IMR-90 (cell line): Measurements from ENCODE around the gene SLC46A1. TPM values are rescaled to one million over a fixed set of nuclear protein-coding genes. Genes with fewer than 3 reads are reported as not detected.
"Not testable (repeated sequence)": the region's sequence is repeated elsewhere in the genome, so short reads cannot be mapped to it uniquely, and the experiment has no call there.

Source experiments
- ATAC-seq: fragments of 200-7000 bp; cut with Tn5 transposase; 2 replicates; pipeline ENCODE4 v1.9.1; 2020; ENCODE audit warnings: low read depth, mild to moderate bottlenecking, moderate library complexity
- BruUV-seq: library from RNA; stranded (reverse); fragments of 400-500 nt; replicated peaks from 2 replicates; lab custom pipeline; 2021; lab: Mats Ljungman, UMichigan
- CTCF ChIA-PET: fragments of 300-600 bp; formaldehyde crosslinking; extraction: SDS; loops from one replicate; lab custom pipeline; 2021; ENCODE audit warnings: antibody characterized with exemption; lab: Yijun Ruan, JAX
- POLR2A ChIA-PET: fragments of 300-600 bp; sonication (Branson Sonifier 250); formaldehyde crosslinking; loops from one replicate; lab custom pipeline; 2022; ENCODE audit warnings: antibody characterized with exemption; ENCODE audit not compliant: unreplicated experiment; lab: Charles Lee
- DNase-seq: peaks from one replicate; pipeline ENCODE4 v3.0.0; 2013
- H2AFZ ChIP-seq: replicated peaks from 2 replicates; pipeline ENCODE3; 2013; ENCODE audit warnings: low read length, mild to moderate bottlenecking; ENCODE audit not compliant: poor library complexity
- H2AK5ac ChIP-seq: 2 replicates; pipeline ENCODE4 v1.6.1; 2013; ENCODE audit warnings: low read depth, low read length, inconsistent platforms
- H2AK9ac ChIP-seq: replicated peaks from 2 replicates; pipeline ENCODE3; 2013; ENCODE audit warnings: mild to moderate bottlenecking, low read depth, low read length, moderate library complexity; ENCODE audit not compliant: poor library complexity
- H2BK120ac ChIP-seq: 2 replicates; pipeline ENCODE4 v1.6.1; 2013; ENCODE audit warnings: low read depth, low read length, inconsistent platforms
- H2BK15ac ChIP-seq: 3 replicates; pipeline ENCODE4 v1.6.1; 2013; ENCODE audit warnings: low read depth, low read length, inconsistent platforms
- H2BK20ac ChIP-seq: 2 replicates; pipeline ENCODE4 v1.6.1; 2013; ENCODE audit warnings: low read depth, mild to moderate bottlenecking, inconsistent platforms, low read length, moderate library complexity
- H2BK5ac ChIP-seq: 2 replicates; pipeline ENCODE4 v1.6.1; 2013; ENCODE audit warnings: mild to moderate bottlenecking, low read depth, low read length, inconsistent platforms; ENCODE audit not compliant: poor library complexity, severe bottlenecking
- H3K14ac ChIP-seq: replicated peaks from 2 replicates; pipeline ENCODE4 v1.6.1; 2013; ENCODE audit warnings: low read depth, low read length, inconsistent platforms
- H3K18ac ChIP-seq: 2 replicates; pipeline ENCODE4 v1.6.1; 2013; ENCODE audit warnings: low read depth, low read length, control low read depth
- H3K23ac ChIP-seq: 2 replicates; pipeline ENCODE4 v1.6.1; 2013; ENCODE audit warnings: low read depth, low read length, inconsistent platforms
- H3K27ac ChIP-seq: 2 replicates; pipeline ENCODE4 v1.5.1; 2013; ENCODE audit warnings: mild to moderate bottlenecking, control low read depth, low read length; ENCODE audit not compliant: insufficient read depth
- H3K27me3 ChIP-seq: 2 replicates; pipeline ENCODE4 v1.6.1; 2013; ENCODE audit warnings: low read length; ENCODE audit not compliant: control insufficient read depth, insufficient read depth
- H3K36me3 ChIP-seq: 2 replicates; pipeline ENCODE4 v1.6.1; 2013; ENCODE audit warnings: low read length, mixed read lengths; ENCODE audit not compliant: control insufficient read depth, insufficient read depth
- H3K4ac ChIP-seq: 2 replicates; pipeline ENCODE4 v1.6.1; 2013; ENCODE audit warnings: low read depth, low read length, inconsistent platforms
- H3K4me1 ChIP-seq: 2 replicates; pipeline ENCODE4 v1.6.1; 2013; ENCODE audit warnings: low read length, mixed read lengths; ENCODE audit not compliant: control insufficient read depth, insufficient read depth
- H3K4me2 ChIP-seq: 2 replicates; pipeline ENCODE4 v1.6.1; 2013; ENCODE audit warnings: low read depth, mild to moderate bottlenecking, control low read depth, low read length, moderate library complexity
- H3K4me3 ChIP-seq: 2 replicates; pipeline ENCODE4 v1.5.1; 2013; ENCODE audit warnings: low read depth, mild to moderate bottlenecking, control low read depth, low read length, moderate library complexity; ENCODE audit not compliant: insufficient read depth
- H3K56ac ChIP-seq: 2 replicates; pipeline ENCODE4 v1.6.1; 2013; ENCODE audit warnings: low read length, inconsistent platforms; ENCODE audit not compliant: insufficient read depth; ENCODE audit errors: extremely low read depth
- H3K79me1 ChIP-seq, 2 experiments: 2 replicates each; pipeline ENCODE4 v1.6.1; 2013; ENCODE audit warnings: low read length in 2 of 2, inconsistent platforms in 1 of 2, low read depth in 1 of 2
- H3K9ac ChIP-seq: 2 replicates; pipeline ENCODE4 v1.6.1; 2013; ENCODE audit warnings: low read depth, low read length, control low read depth
- H3K9me1 ChIP-seq: 2 replicates; pipeline ENCODE4 v1.6.1; 2013; ENCODE audit warnings: low read length, inconsistent platforms; ENCODE audit not compliant: insufficient read depth
- H3K9me3 ChIP-seq: 2 replicates; pipeline ENCODE4 v1.6.1; 2013; ENCODE audit warnings: low read length; ENCODE audit not compliant: control insufficient read depth, insufficient read depth
- H4K20me1 ChIP-seq: 2 replicates; pipeline ENCODE4 v1.6.1; 2013; ENCODE audit warnings: low read length, inconsistent platforms; ENCODE audit not compliant: insufficient read depth
- H4K5ac ChIP-seq: 2 replicates; pipeline ENCODE4 v1.6.1; 2013; ENCODE audit warnings: mild to moderate bottlenecking, low read depth, low read length, control low read depth
- H4K8ac ChIP-seq, 2 experiments: 2 replicates each; pipeline ENCODE4 v1.6.1; 2013; ENCODE audit warnings: low read depth in 2 of 2, low read length in 2 of 2, control low read depth in 1 of 2, inconsistent platforms in 1 of 2
- H4K91ac ChIP-seq: 2 replicates; pipeline ENCODE4 v1.6.1; 2013; ENCODE audit warnings: low read depth, low read length, inconsistent platforms; ENCODE audit not compliant: insufficient read depth
- WGBS, 2 experiments: methylation state at CpG; one replicate each; pipeline versions ENCODE4 v1.1.5 to v1.1.7; 2013; ENCODE audit warnings: missing lambda C conversion rate in 2 of 2; ENCODE audit not compliant: insufficient read length in 1 of 2; ENCODE audit errors: extremely low coverage in 2 of 2; 5-methylcytosine and 5-hydroxymethylcytosine counted together
- dilution Hi-C: fragments of 300-500 bp; cut with HindIII; formaldehyde crosslinking; loops from one replicate; pipeline ENCODE4 v1.14.3; 2018; ENCODE audit warnings: low sequenced_read_pairs; ENCODE audit not compliant: unreplicated experiment
- in situ Hi-C: fragments of 300-500 bp; cut with MboI; formaldehyde crosslinking; loops from 3 replicates; pipeline ENCODE4 v1.14.3; 2019; ENCODE audit warnings: low sequenced_read_pairs, inconsistent platforms, mixed read lengths
- intact Hi-C: fragments of 100-400 bp; cut with micrococcal nuclease; formaldehyde crosslinking; loops from 2 replicates; pipeline ENCODE4 v1.10.0; 2022
- polyA plus RNA-seq, 3 experiments: library from polyadenylated mRNA; depleted of rRNA; stranded (reverse); fragments of >200 nt; gene quantifications; 2 replicates each; pipeline ENCODE4 v1.2.3, GENCODE V29; 2012; ENCODE audit warnings: low replicate concordance in 1 of 3
- total RNA-seq: library from RNA; depleted of rRNA; stranded (reverse); fragments of >200 nt; gene quantifications from 2 replicates; pipeline ENCODE4 v1.2.3, GENCODE V29; 2012

SLC46A1 gene
- total and polyA plus RNA-seq, 2 of the 4 experiments (the other 2 are of a cell fraction): 2.7 to 3.9 TPM

- H4K8ac ChIP-seq, H3K4me2 ChIP-seq, H2BK5ac ChIP-seq, H3K56ac ChIP-seq, H3K4me3 ChIP-seq, H4K20me1 ChIP-seq, H3K18ac ChIP-seq, H3K9ac ChIP-seq, H3K4ac ChIP-seq, H3K14ac ChIP-seq, H3K9me1 ChIP-seq, POLR2A ChIA-PET, H3K4me1 ChIP-seq, H2BK15ac ChIP-seq, H4K91ac ChIP-seq, DNase-seq, BruUV-seq, H3K79me1 ChIP-seq, H2BK20ac ChIP-seq, H3K36me3 ChIP-seq, H2BK120ac ChIP-seq, dilution Hi-C loops, H3K23ac ChIP-seq, H4K5ac ChIP-seq, H3K27me3 ChIP-seq, in situ Hi-C loops, intact Hi-C loops, H3K9me3 ChIP-seq, H2AK5ac ChIP-seq, H2AK9ac ChIP-seq, H2AFZ ChIP-seq: not testable (repeated sequence)
- H3K27ac ChIP-seq: peak overlapping the region; percentile 45; the same call in 1 of the 2 replicates
- CTCF ChIA-PET: interaction anchor here (1.3 kb wide), 1 partner anchor 12 kb away, joined by 4 read pairs; no protein-coding TSS in a partner anchor
- WGBS, 2 experiments: no CpG with 5 or more reads among the region's 4 CpGs
- peak; percentile 25; the same call in 1 of the 2 replicates for ATAC-seq
Measured at GRCh38 chr17:28427982-28428381, 22.0 kb upstream of the SLC46A1 start.
